Measurements from ENCODE around the gene CST7. TPM values are rescaled to one million over a fixed set of nuclear protein-coding genes. Genes with fewer than 3 reads are reported as not detected.

The CST7 gene
- polyA plus RNA-seq, 1 of the 3 experiments (the other 2 are of a cell fraction) = 0.07 TPM

GRCh38 chr20:24960861-24961260 is 11.8 kb downstream of the CST7 start:
- Histone ChIP-seq H3K9me2 (no peaks in the 10 kb centered on the region), H3K79me2 (ENCODE audit: insufficient read depth) (no peaks in the 10 kb centered on the region), H3K27ac (ENCODE audit: low read depth in 2 of 2, low read length in 1 of 2) (no peak overlapping the region), H3K4me3 (ENCODE audit: low read depth in 2 of 2, low read length in 1 of 2) (no peak overlapping the region), H2AFZ (ENCODE audit: low read depth) (no peak overlapping the region), H3F3A (replicated peaks; ENCODE audit: insufficient read depth) (no peaks in the 10 kb centered on the region), H3K4me2 (no peak overlapping the region), H3K9me3 (no peaks in the 10 kb centered on the region), H3K36me3 (replicated peaks in 1 of 2; ENCODE audit: control insufficient read depth in 1 of 2, insufficient read depth in 2 of 2, low read length in 1 of 2) (peaks cover 5 to 63% of the 10 kb centered on the region in 2 experiments), H3K4me1 (ENCODE audit: control insufficient read depth in 1 of 2, insufficient read depth in 2 of 2, low read depth in 1 of 2, low read length in 1 of 2) (no peaks in the 10 kb centered on the region), H3K9ac (no peak overlapping the region), H4K20me1 (ENCODE audit: insufficient read depth) (no peaks in the 10 kb centered on the region), H3K27me3 (ENCODE audit: insufficient read depth) (no peaks in the 10 kb centered on the region)
- 82% methylated on average over 2 of the region's 2 CpGs for WGBS (ENCODE audit: low lambda C conversion rate)
- no peak for DNase-seq
- POLR2A ChIA-PET = no interaction called here
- CTCF ChIA-PET = interaction anchor here (0.7 kb wide), 1 partner anchor 30 kb away, joined by 3 read pairs; no protein-coding TSS in a partner anchor
- TF ChIP-seq RFX5 (IDR thresholded peaks at IDR 0.05; ENCODE audit: low read length) (no peak), MAX (IDR thresholded peaks at IDR 0.05; ENCODE audit: low read depth) (no peak), EZH2phosphoT487 (IDR thresholded peaks at IDR 0.05; ENCODE audit: borderline replicate concordance, low read depth) (no peak), GATA2 (CRISPR knock-in tag; IDR thresholded peaks at IDR 0.05) (no peak), PBX3 (IDR thresholded peaks at IDR 0.05) (no peak), SIN3A (IDR thresholded peaks at IDR 0.05; ENCODE audit: borderline replicate concordance, low read depth, low read length) (no peak), GABPA (IDR thresholded peaks at IDR 0.05; ENCODE audit: low read depth) (no peak), NRF1 (IDR thresholded peaks at IDR 0.05; ENCODE audit: low read depth, low read length) (no peak), RXRA (IDR thresholded peaks at IDR 0.05; ENCODE audit: borderline replicate concordance, low read depth) (no peak), POLR2AphosphoS5 (IDR thresholded peaks at IDR 0.05; ENCODE audit: low read depth, low read length) (no peak), ZBTB33 (IDR thresholded peaks at IDR 0.05; ENCODE audit: borderline replicate concordance, low read depth) (no peak), CTCF (IDR thresholded peaks at IDR 0.05) (no peak), IRF3 (IDR thresholded peaks at IDR 0.05; ENCODE audit: low read depth, low read length) (no peak), ELF1 (IDR thresholded peaks at IDR 0.05) (no peak), TEAD4 (IDR thresholded peaks at IDR 0.05; ENCODE audit: borderline replicate concordance, insufficient read depth) (no peak), RCOR1 (IDR thresholded peaks at IDR 0.05; ENCODE audit: low read length) (no peak), YY1 (IDR thresholded peaks at IDR 0.05; ENCODE audit: low read depth) (no peak), SMC3 (IDR thresholded peaks at IDR 0.05; ENCODE audit: low read depth, low read length) (no peak), TAF1 (IDR thresholded peaks at IDR 0.05; ENCODE audit: borderline replicate concordance, low read depth, low read length) (no peak)

All from SK-N-SH (cell line).